Smooth muscle cell (in vitro differentiated cells): ENCODE measurements around the gene CYB561D2. TPM values are rescaled to one million over a fixed set of nuclear protein-coding genes. Genes with fewer than 3 reads are reported as not detected.
"Not testable (repeated sequence)": the region's sequence is repeated elsewhere in the genome, so short reads cannot be mapped to it uniquely, and the experiment has no call there.

Source experiments
- DNase-seq: peaks from one replicate; lab custom pipeline; 2025; ENCODE audit not compliant: unreplicated experiment; lab: John Stamatoyannopoulos, UW
- H2AFZ ChIP-seq: fragments of 200-600 bp; sonication (generic); 2 replicates; pipeline ENCODE4 v1.6.0; 2016; ENCODE audit warnings: antibody characterized with exemption, low read depth, mild to moderate bottlenecking
- H3F3A ChIP-seq: fragments of 200-600 bp; sonication (generic); 2 replicates; pipeline ENCODE4 v1.6.0; 2017; ENCODE audit warnings: antibody characterized with exemption, low read depth
- H3K27ac ChIP-seq: fragments of 200-600 bp; sonication (generic); 2 replicates; pipeline ENCODE4 v1.5.1; 2016; ENCODE audit warnings: low read depth, mild to moderate bottlenecking
- H3K27me3 ChIP-seq: fragments of 200-600 bp; sonication (generic); 2 replicates; pipeline ENCODE4 v1.6.1; 2016; ENCODE audit warnings: low read depth, mild to moderate bottlenecking
- H3K36me3 ChIP-seq: fragments of 200-600 bp; sonication (generic); 2 replicates; pipeline ENCODE4 v1.5.1; 2016; ENCODE audit warnings: low read depth
- H3K4me1 ChIP-seq: fragments of 200-600 bp; sonication (generic); 2 replicates; pipeline ENCODE4 v1.5.1; 2016; ENCODE audit warnings: low read depth
- H3K4me2 ChIP-seq: fragments of 200-600 bp; sonication (generic); 2 replicates; pipeline ENCODE4 v1.6.0; 2016; ENCODE audit warnings: mild to moderate bottlenecking
- H3K4me3 ChIP-seq: fragments of 200-600 bp; sonication (generic); 2 replicates; pipeline ENCODE4 v1.5.1; 2016; ENCODE audit warnings: mild to moderate bottlenecking
- H3K79me2 ChIP-seq: fragments of 200-600 bp; sonication (generic); 2 replicates; pipeline ENCODE4 v1.6.0; 2016; ENCODE audit warnings: low read depth, mild to moderate bottlenecking
- H3K9ac ChIP-seq: fragments of 200-600 bp; sonication (generic); 2 replicates; pipeline ENCODE4 v1.6.0; 2016; ENCODE audit warnings: low read depth
- H3K9me3 ChIP-seq: fragments of 200-600 bp; sonication (generic); replicated peaks from 2 replicates; pipeline ENCODE4 v1.5.1; 2016; ENCODE audit warnings: low read depth
- H4K20me1 ChIP-seq: fragments of 200-600 bp; sonication (generic); 2 replicates; pipeline ENCODE4 v1.6.0; 2016; ENCODE audit warnings: low read depth
- WGBS: methylation state at CpG from one replicate; pipeline ENCODE4 v1.1.7; 2016; ENCODE audit warnings: low lambda C conversion rate; 5-methylcytosine and 5-hydroxymethylcytosine counted together
- polyA plus RNA-seq: library from polyadenylated mRNA; unstranded; fragments of >200 nt; fragmentation: Nextera tagmentation; extraction: Ambion mirVana; gene quantifications from 2 replicates; pipeline ENCODE4 v1.2.1, GENCODE V29; 2016
- total RNA-seq: library from RNA; depleted of rRNA; stranded (reverse); fragments of >200 nt; gene quantifications from 2 replicates; pipeline ENCODE4 v1.2.3, GENCODE V29; 2014
- TF ChIP-seq, protein P1 (sequence below): fragments of 200-600 bp; sonication (generic); IDR thresholded peaks from 2 replicates; pipeline ENCODE4 v1.5.1; 2017; ENCODE audit warnings: borderline replicate concordance, mild to moderate bottlenecking, antibody characterized with exemption; ENCODE audit not compliant: insufficient read depth, poor library complexity, severe bottlenecking

The CYB561D2 gene
- total and polyA plus RNA-seq, 2 experiments from 2014 or later = 21.6 to 22.6 TPM

DNA sequence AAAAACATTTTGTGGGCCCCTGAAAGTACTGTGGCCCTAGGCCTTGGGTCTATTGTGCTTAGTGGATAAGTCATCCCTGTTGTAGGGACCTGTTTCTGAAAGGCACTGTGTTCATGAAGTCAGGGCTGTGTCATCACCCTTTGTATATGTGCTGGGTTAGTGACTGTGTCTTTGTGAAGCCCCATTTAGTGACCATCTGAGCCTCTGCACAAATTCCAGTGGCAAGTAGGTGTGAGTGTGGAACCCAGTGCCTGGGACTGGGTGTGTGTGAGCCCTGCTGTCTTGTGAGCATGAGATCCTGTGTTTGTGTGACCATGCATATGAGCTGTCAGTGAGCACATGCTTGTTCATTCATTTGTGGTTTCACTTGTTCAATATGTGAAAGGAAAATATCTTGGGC lies 46.1 kb upstream of the CYB561D2 start:
- Histone ChIP-seq H3K27me3 (no peaks in the 10 kb centered on the region), H3K36me3 (peaks cover 6% of the 10 kb centered on the region), H3K4me2 (no peak overlapping the region), H3F3A (peaks cover 4% of the 10 kb centered on the region), H3K27ac (no peak overlapping the region), H2AFZ (no peak overlapping the region), H3K9me3 (no peaks in the 10 kb centered on the region), H4K20me1 (no peaks in the 10 kb centered on the region), H3K4me3 (no peak overlapping the region), H3K9ac (no peak overlapping the region), H3K79me2 (no peaks in the 10 kb centered on the region), H3K4me1 (peaks cover 7% of the 10 kb centered on the region)
- DNase-seq = no peak
- TF ChIP-seq, protein P1, sequence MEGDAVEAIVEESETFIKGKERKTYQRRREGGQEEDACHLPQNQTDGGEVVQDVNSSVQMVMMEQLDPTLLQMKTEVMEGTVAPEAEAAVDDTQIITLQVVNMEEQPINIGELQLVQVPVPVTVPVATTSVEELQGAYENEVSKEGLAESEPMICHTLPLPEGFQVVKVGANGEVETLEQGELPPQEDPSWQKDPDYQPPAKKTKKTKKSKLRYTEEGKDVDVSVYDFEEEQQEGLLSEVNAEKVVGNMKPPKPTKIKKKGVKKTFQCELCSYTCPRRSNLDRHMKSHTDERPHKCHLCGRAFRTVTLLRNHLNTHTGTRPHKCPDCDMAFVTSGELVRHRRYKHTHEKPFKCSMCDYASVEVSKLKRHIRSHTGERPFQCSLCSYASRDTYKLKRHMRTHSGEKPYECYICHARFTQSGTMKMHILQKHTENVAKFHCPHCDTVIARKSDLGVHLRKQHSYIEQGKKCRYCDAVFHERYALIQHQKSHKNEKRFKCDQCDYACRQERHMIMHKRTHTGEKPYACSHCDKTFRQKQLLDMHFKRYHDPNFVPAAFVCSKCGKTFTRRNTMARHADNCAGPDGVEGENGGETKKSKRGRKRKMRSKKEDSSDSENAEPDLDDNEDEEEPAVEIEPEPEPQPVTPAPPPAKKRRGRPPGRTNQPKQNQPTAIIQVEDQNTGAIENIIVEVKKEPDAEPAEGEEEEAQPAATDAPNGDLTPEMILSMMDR = no peak

DNA sequence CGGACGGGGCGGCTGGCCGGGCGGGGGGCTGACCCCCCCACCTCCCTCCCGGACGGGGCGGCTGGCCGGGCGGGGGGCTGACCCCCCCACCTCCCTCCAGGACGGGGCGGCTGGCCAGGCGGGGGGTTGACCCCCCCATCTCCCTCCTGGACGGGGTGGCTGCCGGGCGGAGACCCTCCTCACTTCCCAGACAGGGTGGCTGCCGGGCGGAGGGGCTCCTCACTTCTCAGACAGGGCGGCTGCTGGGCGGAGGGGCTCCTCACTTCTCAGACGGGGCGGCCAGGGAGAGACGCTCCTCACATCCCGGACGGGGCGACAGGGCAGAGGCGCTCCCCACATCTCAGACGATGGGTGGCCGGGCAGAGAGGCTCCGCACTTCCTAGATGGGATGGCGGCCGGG lies 38.6 kb upstream of the CYB561D2 start:
- not testable (repeated sequence) for H3K9me3 ChIP-seq, H3K4me1 ChIP-seq, H3F3A ChIP-seq, DNase-seq, H3K79me2 ChIP-seq, H3K4me3 ChIP-seq, H2AFZ ChIP-seq, H3K27ac ChIP-seq, H3K4me2 ChIP-seq, H3K36me3 ChIP-seq, H3K27me3 ChIP-seq, H3K9ac ChIP-seq
- WGBS = 98% methylated on average over 16 of the region's 32 CpGs
- peaks cover 14% of the 10 kb centered on the region for H4K20me1 ChIP-seq

DNA sequence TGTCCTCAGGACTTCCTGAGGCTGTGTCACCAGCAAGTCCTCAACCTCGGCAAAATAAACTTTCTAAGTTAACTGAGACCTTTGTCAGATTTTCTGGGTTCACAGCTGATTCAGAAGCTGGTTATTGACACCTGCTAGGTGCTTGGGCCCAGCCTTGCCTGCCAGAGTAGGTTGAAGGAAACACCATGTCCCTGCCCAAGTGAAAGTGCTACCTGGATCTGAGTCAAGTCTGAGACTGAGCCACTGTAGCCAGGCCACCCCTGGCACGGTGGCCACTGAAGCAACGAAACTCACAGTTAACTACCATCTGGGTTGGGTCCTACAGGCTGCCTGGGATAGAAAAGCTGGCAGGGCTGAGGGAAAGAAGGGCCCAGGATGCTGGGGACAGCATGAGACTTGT lies 36.3 kb upstream of the CYB561D2 start:
- H3K27ac ChIP-seq = no peak overlapping the region
- peaks cover 8% of the 10 kb centered on the region for H3K79me2 ChIP-seq
- H4K20me1 ChIP-seq = peaks cover 24% of the 10 kb centered on the region
- no peak overlapping the region for H3K9ac ChIP-seq
- no peak overlapping the region for H2AFZ ChIP-seq
- peaks cover 5% of the 10 kb centered on the region for H3K36me3 ChIP-seq
- no peak for DNase-seq
- H3K4me3 ChIP-seq = no peak overlapping the region
- WGBS = 98% methylated on average over 3 of the region's 3 CpGs
- H3K4me2 ChIP-seq = no peak overlapping the region
- no peaks in the 10 kb centered on the region for H3K9me3 ChIP-seq
- H3K27me3 ChIP-seq = no peaks in the 10 kb centered on the region
- TF ChIP-seq, protein P1 = no peak
- H3K4me1 ChIP-seq = no peaks in the 10 kb centered on the region
- no peaks in the 10 kb centered on the region for H3F3A ChIP-seq

DNA sequence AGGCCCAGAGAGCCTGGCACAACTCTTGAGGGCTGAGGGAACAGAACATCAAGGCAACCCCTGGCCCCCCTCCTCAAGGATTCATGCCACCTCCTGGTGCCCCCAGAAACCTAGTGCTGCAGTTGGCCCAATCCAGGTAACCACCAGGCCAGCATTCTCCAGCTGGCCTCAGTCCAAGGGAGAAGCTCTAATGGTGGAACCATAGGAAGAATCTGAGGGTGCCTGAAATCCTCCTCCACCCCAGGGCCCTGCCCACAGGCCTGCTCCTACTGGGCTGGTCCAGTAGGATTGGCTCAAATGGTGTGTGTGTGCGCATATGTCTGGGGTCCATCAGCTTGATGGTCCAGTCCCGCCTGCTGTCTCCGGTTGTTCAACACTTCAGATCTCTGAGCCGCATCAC lies 35.8 kb upstream of the CYB561D2 start:
- H3K27ac ChIP-seq = no peak overlapping the region
- H3K79me2 ChIP-seq = peaks cover 13% of the 10 kb centered on the region
- H2AFZ ChIP-seq = no peak overlapping the region
- no peak overlapping the region for H3K9ac ChIP-seq
- DNase-seq = no peak
- TF ChIP-seq, protein P1 = no peak
- peaks cover 1% of the 10 kb centered on the region for H3K36me3 ChIP-seq
- no peaks in the 10 kb centered on the region for H3K27me3 ChIP-seq
- 99% methylated on average over 4 of the region's 4 CpGs for WGBS
- peaks cover under 1% of the 10 kb centered on the region for H3K4me1 ChIP-seq
- no peak overlapping the region for H3K4me3 ChIP-seq
- H4K20me1 ChIP-seq = peaks cover 24% of the 10 kb centered on the region
- H3K9me3 ChIP-seq = no peaks in the 10 kb centered on the region
- H3F3A ChIP-seq = no peaks in the 10 kb centered on the region
- H3K4me2 ChIP-seq = no peak overlapping the region
